ENCODE results near the gene ITIH4. TPM values are rescaled to one million over a fixed set of nuclear protein-coding genes. Genes with fewer than 3 reads are reported as not detected.

The ITIH4 gene
- total and polyA plus RNA-seq, 8 donors = 16.2 to 276 (median 77.4) TPM

DNA sequence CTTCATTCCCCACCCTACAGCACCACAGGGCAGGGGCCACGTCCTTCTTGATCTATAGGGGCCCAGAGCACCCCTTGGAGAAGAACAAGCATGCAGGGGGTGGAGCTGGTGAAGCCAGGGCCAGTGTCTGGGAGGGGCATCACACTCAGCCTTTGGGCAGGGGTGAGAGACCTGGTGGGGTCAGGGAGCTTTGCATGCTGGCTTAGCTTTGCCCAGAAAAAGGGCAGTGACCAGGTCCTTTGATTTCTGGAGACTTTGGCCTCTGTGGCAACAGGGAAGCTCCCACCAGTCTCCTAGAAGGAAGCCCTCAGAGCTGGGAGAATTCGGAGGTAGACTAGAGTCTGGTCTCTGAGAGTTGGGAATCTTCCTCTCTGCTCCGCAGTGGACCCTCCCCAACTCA is 990 bp downstream of the ITIH4 start:
- no peak for FAIRE-seq
- peaks cover 0 to 27% (median 0%) of the 10 kb centered on the region in 3 donors for H3K4me1 ChIP-seq
- no peaks in the 10 kb centered on the region for H3K27me3 ChIP-seq
- peak in 1 of 6 donors; percentile 19 for DNase-seq
- ATAC-seq = no peak
- intact Hi-C loops (cut with DNase I) = no loop called here
- TF ChIP-seq, protein P1, sequence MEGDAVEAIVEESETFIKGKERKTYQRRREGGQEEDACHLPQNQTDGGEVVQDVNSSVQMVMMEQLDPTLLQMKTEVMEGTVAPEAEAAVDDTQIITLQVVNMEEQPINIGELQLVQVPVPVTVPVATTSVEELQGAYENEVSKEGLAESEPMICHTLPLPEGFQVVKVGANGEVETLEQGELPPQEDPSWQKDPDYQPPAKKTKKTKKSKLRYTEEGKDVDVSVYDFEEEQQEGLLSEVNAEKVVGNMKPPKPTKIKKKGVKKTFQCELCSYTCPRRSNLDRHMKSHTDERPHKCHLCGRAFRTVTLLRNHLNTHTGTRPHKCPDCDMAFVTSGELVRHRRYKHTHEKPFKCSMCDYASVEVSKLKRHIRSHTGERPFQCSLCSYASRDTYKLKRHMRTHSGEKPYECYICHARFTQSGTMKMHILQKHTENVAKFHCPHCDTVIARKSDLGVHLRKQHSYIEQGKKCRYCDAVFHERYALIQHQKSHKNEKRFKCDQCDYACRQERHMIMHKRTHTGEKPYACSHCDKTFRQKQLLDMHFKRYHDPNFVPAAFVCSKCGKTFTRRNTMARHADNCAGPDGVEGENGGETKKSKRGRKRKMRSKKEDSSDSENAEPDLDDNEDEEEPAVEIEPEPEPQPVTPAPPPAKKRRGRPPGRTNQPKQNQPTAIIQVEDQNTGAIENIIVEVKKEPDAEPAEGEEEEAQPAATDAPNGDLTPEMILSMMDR (IDR thresholded peaks at IDR 0.05) = no peak
- peak overlapping the region in 2 of 4 donors; percentile 62 to 71 for H3K27ac ChIP-seq
- H3K9me3 ChIP-seq = no peaks in the 10 kb centered on the region
- no peaks in the 10 kb centered on the region for H3K36me3 ChIP-seq
- 94 to 98% methylated on average over 3 of the region's 3 CpGs for WGBS, 2 donors
- H3K4me3 ChIP-seq = peak overlapping the region in 1 of 4 donors; percentile 42

DNA sequence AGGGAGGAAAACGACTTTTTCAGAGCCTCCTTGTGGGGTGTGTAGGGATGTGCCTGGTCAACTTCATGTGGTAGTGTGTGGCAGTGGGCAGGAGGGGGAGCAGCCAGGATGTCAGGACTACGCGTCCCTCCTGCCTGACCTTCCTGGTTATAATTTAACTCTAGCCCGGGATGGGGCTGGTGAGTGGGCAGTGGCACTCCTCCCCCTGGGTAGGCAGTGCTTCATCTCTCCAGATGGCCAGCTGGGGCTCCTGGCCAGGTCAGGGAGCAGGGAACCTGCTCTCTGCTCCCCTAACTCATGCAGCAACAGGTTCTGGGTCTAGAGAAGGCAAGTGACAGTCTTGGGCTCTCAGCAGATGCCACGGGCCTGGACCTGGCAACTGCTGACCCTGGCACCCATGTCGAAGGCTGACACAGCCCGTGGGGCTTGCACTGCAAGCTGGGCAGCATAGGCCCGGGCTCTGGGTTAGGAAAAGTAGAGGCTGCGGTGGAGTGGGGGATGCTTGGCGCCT is 2.6 kb downstream of the ITIH4 start:
- H3K36me3 ChIP-seq = peaks cover 0 to 9% (median 0%) of the 10 kb centered on the region in 3 donors
- intact Hi-C loops (cut with DNase I) = no loop called here
- H3K27ac ChIP-seq = peak overlapping the region in 2 of 4 donors; percentile 9 to 50
- peak; percentile 78 to 87 (median 82) for ATAC-seq
- H3K4me1 ChIP-seq = peaks cover 0 to 27% (median 0%) of the 10 kb centered on the region in 3 donors
- H3K27me3 ChIP-seq = no peaks in the 10 kb centered on the region
- no peaks in the 10 kb centered on the region for H3K9me3 ChIP-seq
- 30 to 35% methylated on average over 10 of the region's 10 CpGs for WGBS, 2 donors
- peak; percentile 63 to 82 (median 75) for DNase-seq
- H3K4me3 ChIP-seq = no peak overlapping the region
- TF ChIP-seq, protein P1 (IDR thresholded peaks at IDR 0.05) = peak in 1 of 4 donors; percentile 21
- no peak for FAIRE-seq

DNA sequence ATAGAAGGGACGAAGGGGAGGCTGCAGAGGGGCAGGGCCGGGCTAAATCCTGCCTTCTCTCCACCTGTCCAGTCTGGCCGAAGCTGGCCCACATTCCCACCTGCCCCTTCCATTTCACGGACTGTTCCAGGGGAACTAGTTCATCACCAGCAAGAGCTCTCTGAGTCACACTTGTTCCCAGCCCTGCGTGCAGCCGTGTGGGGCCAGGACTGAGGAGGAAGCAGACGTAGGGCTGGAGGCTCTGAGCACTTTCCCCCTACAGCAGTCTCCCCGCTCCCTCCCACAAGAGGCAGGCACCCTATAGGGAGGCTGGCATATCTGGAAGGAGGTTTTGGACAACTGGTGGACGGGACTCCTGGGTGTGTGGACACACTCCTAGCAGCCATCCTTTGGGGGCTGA is 3.0 kb downstream of the ITIH4 start:
- 77 to 79% methylated on average over 9 of the region's 9 CpGs for WGBS, 2 donors
- TF ChIP-seq, protein P1 (IDR thresholded peaks at IDR 0.05) = no peak
- Histone ChIP-seq H3K27ac (peak overlapping the region in 2 of 4 donors; percentile 9 to 50), H3K4me1 (peaks cover 0 to 27% (median 0%) of the 10 kb centered on the region in 3 donors), H3K4me3 (no peak overlapping the region), H3K36me3 (peaks cover 0 to 12% (median 0%) of the 10 kb centered on the region in 3 donors), H3K9me3 (no peaks in the 10 kb centered on the region), H3K27me3 (no peaks in the 10 kb centered on the region)
- ATAC-seq = peak in 2 of 4 donors; percentile 1 to 2
- DNase-seq = no peak
- intact Hi-C loops (cut with DNase I) = no loop called here
- no peak for FAIRE-seq

DNA sequence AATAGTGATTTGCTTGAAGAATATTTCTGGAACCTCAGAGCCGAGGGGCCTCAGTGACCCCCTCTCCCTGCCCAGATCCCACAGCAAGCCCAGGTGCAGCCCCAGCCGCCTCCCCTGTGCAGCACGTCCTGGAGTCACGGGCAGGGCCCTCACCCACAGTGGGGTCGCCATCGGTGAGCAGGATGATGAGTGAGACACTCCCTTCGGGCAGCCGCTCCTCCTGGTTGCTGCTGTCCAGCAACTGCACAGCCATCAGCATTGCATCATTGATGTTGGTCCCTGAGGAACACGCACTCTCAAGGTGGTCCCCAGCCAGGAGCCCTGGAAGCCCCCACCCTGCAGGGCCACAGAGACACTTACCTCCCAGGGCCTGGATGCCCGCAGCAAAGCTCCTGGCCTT is 6.4 kb downstream of the ITIH4 start:
- no peak for ATAC-seq

DNA sequence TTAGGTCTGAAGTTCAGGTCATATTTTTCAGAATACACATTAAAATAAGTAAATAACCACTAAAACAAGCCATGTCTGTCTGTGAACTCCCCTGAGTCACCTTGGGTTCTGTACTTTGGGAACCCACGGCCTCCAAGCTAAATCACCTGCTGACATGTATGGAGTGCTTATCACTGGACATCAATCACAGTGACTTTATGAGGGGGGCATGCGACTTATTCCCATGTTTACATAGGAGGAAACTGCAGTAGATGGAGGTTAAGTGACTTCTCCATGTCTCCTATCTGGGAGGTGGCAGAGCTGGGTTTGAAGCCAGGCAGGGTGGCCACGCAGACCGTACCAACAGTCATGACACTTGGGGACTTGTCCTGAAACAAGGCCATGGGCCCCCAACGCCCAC is 8.1 kb downstream of the ITIH4 start:
- 88% methylated on average over 5 of the region's 5 CpGs for WGBS, 2 donors
- no peak overlapping the region for H3K4me3 ChIP-seq
- FAIRE-seq (no peak), DNase-seq (no peak), ATAC-seq (no peak)
- intact Hi-C loops (cut with DNase I) = no loop called here
- no peaks in the 10 kb centered on the region for H3K9me3 ChIP-seq
- H3K4me1 ChIP-seq = peaks cover 0 to 3% (median 0%) of the 10 kb centered on the region in 3 donors
- H3K36me3 ChIP-seq = peaks cover 0 to 12% (median 0%) of the 10 kb centered on the region in 3 donors
- no peaks in the 10 kb centered on the region for H3K27me3 ChIP-seq
- TF ChIP-seq, protein P1 (IDR thresholded peaks at IDR 0.05) = no peak
- H3K27ac ChIP-seq = no peak overlapping the region

More for the DNA sequence above, 6.4 kb downstream of the ITIH4 start:
- TF ChIP-seq, protein P1 (IDR thresholded peaks at IDR 0.05) = no peak
- Histone ChIP-seq H3K36me3 (peaks cover 0 to 12% (median 0%) of the 10 kb centered on the region in 3 donors), H3K27me3 (no peaks in the 10 kb centered on the region), H3K4me3 (no peak overlapping the region), H3K27ac (no peak overlapping the region), H3K4me1 (peaks cover 0 to 10% (median 0%) of the 10 kb centered on the region in 3 donors), H3K9me3 (no peaks in the 10 kb centered on the region)
- DNase-seq (no peak), FAIRE-seq (no peak)
- WGBS, 2 donors = 94 to 95% methylated on average over 10 of the region's 10 CpGs
- intact Hi-C loops (cut with DNase I) = no loop called here
